ENCODE data around the gene IPMK.

IPMK gene

DNA sequence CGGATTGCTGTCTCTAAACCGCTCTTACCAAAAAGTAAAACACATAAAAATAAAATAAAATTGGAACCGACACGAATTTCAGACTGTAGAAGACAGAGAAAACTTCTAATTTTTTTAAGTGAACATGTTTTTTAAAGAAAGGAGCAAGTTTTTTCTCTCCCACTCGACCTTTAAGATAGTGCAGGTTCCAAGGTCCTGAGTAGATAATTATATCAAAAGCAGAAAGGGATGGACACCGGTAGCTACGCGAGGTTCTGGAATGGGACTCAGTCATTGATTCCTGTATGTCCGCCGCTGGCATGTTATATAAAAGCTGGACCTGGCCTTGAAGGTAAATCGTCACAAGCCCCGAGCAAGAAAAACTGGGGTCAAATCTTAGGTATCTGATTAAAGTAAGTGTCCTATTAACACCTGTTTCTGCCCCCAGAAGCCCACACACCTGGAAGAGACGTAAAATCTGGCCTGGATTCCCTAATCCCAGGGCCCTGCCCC lies 806 bp upstream of the IPMK start:
- Histone ChIP-seq H3K27ac (peak overlapping the region; percentile 93 to 98), H3K4me3 (peak overlapping the region; percentile 84 to 86), H3K36me3 (no peaks in the 10 kb centered on the region), H3K27me3 (no peaks in the 10 kb centered on the region), H3K4me1 (peaks cover 0 to 29% (median 9%) of the 10 kb centered on the region in 4 donors), H3K9me3 (no peaks in the 10 kb centered on the region)
- TF ChIP-seq, protein P1, sequence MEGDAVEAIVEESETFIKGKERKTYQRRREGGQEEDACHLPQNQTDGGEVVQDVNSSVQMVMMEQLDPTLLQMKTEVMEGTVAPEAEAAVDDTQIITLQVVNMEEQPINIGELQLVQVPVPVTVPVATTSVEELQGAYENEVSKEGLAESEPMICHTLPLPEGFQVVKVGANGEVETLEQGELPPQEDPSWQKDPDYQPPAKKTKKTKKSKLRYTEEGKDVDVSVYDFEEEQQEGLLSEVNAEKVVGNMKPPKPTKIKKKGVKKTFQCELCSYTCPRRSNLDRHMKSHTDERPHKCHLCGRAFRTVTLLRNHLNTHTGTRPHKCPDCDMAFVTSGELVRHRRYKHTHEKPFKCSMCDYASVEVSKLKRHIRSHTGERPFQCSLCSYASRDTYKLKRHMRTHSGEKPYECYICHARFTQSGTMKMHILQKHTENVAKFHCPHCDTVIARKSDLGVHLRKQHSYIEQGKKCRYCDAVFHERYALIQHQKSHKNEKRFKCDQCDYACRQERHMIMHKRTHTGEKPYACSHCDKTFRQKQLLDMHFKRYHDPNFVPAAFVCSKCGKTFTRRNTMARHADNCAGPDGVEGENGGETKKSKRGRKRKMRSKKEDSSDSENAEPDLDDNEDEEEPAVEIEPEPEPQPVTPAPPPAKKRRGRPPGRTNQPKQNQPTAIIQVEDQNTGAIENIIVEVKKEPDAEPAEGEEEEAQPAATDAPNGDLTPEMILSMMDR (IDR thresholded peaks at IDR 0.05) = no peak
- DNase-seq = no peak
- intact Hi-C loops (cut with DNase I; ENCODE audit: low total_unique reads) = no loop called here

DNA sequence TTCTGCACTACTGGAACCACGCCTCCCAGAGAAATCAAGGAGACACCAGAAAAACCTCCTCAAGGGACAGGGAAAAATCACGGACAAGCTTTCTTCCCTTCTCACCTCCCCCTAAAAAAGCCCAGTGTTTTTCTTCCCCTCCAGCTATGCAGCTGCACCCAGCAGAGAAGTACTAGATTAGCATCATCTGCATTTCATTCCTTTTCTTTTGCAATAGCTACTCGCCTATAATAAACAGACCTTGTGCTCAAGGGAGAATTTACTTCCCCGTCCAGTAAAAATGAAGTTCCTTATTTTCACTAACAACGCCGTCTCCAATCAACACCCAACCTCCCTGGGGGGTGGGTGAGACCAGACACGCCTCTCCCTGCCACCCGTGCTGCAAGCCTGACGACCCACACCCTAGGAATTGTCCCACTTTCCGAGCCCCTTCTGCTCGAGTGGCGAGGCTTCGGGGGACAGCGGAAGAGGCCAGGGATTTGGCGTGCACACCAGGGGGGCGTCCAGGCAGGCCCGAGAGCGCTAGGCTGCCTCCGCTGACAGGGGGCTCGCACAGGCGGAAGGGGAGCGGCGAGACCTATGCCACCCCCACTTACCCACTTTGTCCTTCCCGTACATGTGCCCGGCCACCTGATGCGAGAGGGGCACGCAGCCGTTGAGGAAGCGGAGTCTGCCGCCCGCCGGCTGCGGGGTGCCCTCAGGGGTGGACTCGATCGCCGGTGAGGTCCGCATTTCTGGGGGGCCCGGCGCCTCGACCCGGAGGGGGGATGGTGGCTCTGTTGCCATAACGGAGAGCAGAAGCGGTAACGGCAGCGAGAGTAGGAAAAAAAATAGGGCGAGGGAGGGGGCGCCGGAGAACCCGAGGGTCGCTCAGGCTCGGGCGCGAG lies 625 bp downstream of the IPMK start:
- Histone ChIP-seq H3K4me1 (peaks cover 0 to 29% (median 9%) of the 10 kb centered on the region in 4 donors), H3K27ac (peak overlapping the region; percentile 93 to 98), H3K27me3 (no peaks in the 10 kb centered on the region), H3K4me3 (peak overlapping the region; percentile 84 to 86), H3K36me3 (no peaks in the 10 kb centered on the region), H3K9me3 (no peaks in the 10 kb centered on the region)
- TF ChIP-seq, protein P1 (IDR thresholded peaks at IDR 0.05) = no peak
- DNase-seq = peak; percentile 79 to 84
- intact Hi-C loops (cut with DNase I; ENCODE audit: low total_unique reads) = no loop called here

DNA sequence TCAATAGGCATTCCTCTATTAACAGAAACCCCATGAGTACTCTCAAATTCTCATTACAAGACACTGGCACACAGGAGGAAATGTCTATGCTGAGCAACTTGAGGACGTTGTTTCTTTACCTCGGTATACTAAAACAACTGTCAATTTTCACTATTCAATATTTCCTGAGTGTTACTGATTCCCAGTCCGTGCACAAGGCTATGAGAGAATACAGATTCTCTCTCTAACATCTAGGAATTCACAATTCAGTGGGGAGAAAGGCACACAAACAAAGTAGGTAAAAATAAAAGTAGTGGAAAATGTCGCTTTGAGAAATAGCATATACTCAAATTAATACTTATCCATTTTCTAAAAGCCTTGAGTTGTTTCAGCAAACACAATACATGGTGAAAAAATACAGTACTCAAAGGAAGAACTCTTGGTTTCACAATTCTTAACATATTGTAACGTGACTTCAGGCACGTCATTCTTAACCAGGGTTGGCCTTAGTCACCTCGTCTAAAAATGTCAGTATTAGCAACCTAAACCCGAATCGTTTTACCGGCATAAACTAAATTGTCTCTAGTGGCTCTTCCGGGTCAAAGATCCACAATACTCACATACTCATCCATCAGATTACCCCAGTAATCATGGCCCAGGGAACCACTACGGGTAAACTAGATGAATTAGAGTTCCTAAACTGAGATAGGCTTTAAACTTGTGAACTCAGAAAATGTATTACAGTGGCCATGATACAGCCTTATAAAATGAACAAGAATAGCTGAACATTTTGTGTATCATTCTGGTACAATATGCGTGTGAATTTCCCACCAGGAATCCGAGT lies 1.5 kb downstream of the IPMK start:
- Histone ChIP-seq H3K27me3 (no peaks in the 10 kb centered on the region), H3K4me3 (peak overlapping the region; percentile 84 to 86), H3K9me3 (no peaks in the 10 kb centered on the region), H3K36me3 (no peaks in the 10 kb centered on the region), H3K27ac (peak overlapping the region; percentile 93 to 98), H3K4me1 (peaks cover 0 to 29% (median 9%) of the 10 kb centered on the region in 4 donors)
- no peak for DNase-seq
- intact Hi-C loops (cut with DNase I; ENCODE audit: low total_unique reads) = no loop called here
- TF ChIP-seq, protein P1 (IDR thresholded peaks at IDR 0.05) = no peak

DNA sequence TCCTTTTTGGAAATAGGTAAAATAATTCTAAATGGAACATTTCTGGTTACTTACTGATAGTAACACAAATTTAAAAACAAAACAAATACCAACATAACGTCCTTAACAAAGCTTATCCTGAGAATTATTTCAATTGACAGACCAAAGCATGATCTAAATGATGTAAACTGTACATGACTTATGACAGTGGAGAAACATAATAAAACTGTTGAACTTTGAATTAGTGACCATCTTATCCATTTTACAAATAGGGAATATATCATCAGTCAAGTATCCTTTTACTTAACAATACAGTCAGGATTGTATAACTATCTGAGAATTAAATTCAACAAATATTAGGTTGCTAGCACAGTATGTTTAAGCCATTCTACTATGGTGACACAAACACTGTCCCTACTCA lies 2.4 kb downstream of the IPMK start:
- H3K9me3 ChIP-seq = no peaks in the 10 kb centered on the region
- TF ChIP-seq, protein P1 (IDR thresholded peaks at IDR 0.05) = no peak
- H3K27ac ChIP-seq = peak overlapping the region; percentile 93 to 98
- intact Hi-C loops (cut with DNase I; ENCODE audit: low total_unique reads) = no loop called here
- no peak for DNase-seq
- no peak overlapping the region for H3K4me3 ChIP-seq
- no peaks in the 10 kb centered on the region for H3K27me3 ChIP-seq
- H3K36me3 ChIP-seq = no peaks in the 10 kb centered on the region
- peaks cover 0 to 24% (median 9%) of the 10 kb centered on the region in 4 donors for H3K4me1 ChIP-seq

DNA sequence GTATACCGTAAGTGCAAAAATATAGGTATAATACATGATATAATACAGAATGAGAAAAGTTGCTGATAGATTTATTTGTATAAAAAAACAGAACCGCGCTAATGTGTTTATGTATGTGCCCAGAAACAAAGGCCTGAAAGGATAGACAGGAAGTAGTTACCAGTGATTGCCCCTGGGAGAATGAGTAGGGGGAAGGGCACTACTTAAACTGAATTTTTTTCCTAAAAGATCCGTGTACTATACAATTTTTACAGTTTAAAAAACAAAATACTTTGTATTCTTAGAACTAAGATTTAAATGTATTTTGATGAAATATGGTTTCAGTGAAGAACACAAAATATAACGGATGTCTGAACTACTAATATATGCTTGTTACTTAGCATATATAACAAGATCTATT lies 2.9 kb downstream of the IPMK start:
- H3K9me3 ChIP-seq = no peaks in the 10 kb centered on the region

More for the DNA sequence above, 2.9 kb downstream of the IPMK start:
- Histone ChIP-seq H3K36me3 (no peaks in the 10 kb centered on the region), H3K4me3 (no peak overlapping the region), H3K4me1 (peaks cover 0 to 20% (median 7%) of the 10 kb centered on the region in 4 donors), H3K27ac (no peak overlapping the region), H3K27me3 (no peaks in the 10 kb centered on the region)
- DNase-seq = no peak
- intact Hi-C loops (cut with DNase I; ENCODE audit: low total_unique reads) = no loop called here
- TF ChIP-seq, protein P1 (IDR thresholded peaks at IDR 0.05) = no peak

Data from tibial artery (tissue), 4 donors.